GM21576 (cell line): ENCODE results near the gene RGS19.

ENCODE experiments used
- ATAC-seq: cut with Tn5 transposase; IDR thresholded peaks from one replicate; pipeline ENCODE4 v1.9.1; 2021; ENCODE audit warnings: mild to moderate bottlenecking, moderate library complexity; ENCODE audit not compliant: unreplicated experiment

RGS19 gene

GRCh38 chr20:64077876-64078551 is 1.3 kb downstream of the RGS19 start:
- no peak for ATAC-seq

DNA sequence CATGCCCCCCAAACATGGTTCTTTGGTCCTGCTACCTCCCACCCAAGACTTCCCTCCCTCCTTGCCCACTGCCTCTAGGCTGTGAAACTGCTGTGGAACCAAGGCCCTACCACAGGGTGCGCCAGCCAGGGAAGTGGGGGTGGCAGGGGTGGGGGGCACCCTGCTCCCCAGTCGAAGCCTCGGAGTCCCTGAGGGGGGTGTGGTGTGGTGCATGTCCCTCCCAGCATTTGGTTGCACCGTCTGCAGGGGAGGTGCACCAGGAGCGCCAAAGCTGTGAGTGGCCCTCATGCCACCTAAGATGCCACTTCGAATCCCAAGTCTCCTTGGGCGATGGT is 1.8 kb downstream of the RGS19 start:
- no peak for ATAC-seq

- no peak for ATAC-seq
Measured at GRCh38 chr20:64077094-64077493, 2.2 kb downstream of the RGS19 start.

- ATAC-seq, result no peak
Measured at GRCh38 chr20:64076061-64076997, 3.0 kb downstream of the RGS19 start.

- ATAC-seq, result no peak
Measured at GRCh38 chr20:64075556-64075955, 3.8 kb downstream of the RGS19 start.

DNA sequence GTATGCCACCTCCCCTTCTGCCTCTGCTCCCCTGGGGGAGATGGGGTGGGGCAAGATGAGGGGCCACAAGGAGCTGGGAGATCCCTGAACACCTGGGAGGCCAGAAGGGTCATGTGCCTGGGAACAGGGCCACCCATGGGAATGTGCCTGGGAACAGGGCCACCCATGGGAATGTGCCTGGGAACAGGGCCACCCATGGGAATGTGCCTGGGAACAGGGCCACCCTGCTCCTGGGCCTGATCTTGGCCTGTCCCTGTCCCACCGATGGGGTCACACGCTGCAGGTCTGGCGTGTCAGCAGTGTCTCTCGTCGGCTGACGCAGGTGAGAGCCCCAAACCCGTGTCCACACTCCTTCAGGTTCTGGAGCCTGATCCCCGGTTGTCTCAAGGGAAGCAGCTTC is 4.4 kb downstream of the RGS19 start:
- no peak for ATAC-seq

GRCh38 chr20:64074184-64074789 is 5.0 kb downstream of the RGS19 start:
- no peak for ATAC-seq

GRCh38 chr20:64073476-64074183 is 5.7 kb downstream of the RGS19 start:
- no peak for ATAC-seq

DNA sequence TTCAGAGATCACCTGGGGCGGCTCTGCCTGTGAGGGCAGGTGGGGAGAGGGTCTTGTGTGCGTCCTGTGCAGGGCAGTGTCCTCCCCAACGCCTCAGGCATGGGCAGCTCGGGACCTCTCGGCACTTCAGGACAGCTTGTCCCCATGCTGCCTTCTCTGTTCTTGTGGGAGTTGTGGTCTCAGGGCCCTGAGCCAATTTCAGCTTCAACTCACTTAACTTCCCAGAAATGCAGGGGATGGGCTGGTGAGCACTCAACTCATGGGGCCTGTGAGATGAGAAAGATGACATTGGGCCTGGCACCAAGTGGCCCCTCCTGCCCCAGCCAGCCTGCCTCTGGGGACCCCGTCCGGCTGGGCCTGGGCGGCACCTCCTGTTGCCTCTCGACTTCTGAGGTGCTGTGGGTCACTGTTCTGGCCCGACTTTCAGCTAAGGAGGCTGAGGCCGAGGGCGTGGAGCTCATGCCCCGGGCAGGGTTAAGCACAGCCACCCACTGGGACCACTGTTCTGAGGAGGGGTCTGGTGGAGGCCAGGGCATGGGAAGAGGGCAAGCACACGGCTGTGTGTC is 6.7 kb downstream of the RGS19 start:
- ATAC-seq, result no peak

DNA sequence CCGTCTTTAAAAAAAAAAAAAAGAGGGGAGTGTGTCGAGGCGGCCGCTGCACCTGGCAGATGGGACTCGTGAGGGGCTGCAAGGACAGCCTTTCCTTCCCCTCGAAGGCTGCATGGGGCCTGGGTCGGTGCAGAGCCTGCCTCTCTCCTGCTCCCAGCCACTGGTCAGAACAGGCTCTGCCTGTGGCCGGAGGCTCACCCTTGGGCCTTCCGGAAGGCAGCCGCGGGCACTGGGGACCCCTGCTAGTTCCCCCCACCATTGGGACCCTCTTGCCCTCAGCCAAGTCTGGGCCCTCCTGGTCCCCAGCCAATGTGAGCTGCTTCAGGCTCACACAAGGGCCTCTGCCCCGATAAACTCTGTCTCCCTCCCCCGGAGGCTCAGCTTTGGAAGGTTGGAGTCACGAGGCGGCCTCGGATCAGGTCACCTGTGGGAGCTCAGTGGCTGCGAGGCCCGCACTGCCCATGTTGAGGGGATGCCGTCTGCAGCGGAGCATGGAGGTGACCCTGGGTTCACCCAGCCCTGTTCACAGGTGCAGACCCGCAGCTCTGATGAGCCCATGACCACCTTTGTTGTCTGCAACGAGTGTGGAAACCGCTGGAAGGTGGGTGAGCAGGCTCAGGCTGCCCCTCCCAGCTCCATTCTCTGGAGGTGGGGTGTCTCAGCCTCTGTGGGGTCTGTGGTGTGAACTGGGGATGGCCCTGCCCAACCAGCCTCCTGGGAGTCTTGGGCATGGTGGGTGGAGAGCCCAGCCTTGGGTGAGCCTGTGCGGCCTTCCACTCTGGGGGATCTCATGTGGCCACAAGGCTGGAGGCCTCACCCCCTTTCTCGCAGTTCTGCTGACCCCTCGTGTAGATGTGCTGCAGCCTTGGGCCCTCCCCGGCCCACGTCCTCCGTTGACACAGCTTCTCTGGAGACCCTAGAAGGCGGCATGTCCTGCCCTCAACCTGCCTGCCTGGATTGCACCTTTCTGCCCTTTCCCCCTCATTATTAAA is 7.7 kb downstream of the RGS19 start:
- no peak for ATAC-seq

DNA sequence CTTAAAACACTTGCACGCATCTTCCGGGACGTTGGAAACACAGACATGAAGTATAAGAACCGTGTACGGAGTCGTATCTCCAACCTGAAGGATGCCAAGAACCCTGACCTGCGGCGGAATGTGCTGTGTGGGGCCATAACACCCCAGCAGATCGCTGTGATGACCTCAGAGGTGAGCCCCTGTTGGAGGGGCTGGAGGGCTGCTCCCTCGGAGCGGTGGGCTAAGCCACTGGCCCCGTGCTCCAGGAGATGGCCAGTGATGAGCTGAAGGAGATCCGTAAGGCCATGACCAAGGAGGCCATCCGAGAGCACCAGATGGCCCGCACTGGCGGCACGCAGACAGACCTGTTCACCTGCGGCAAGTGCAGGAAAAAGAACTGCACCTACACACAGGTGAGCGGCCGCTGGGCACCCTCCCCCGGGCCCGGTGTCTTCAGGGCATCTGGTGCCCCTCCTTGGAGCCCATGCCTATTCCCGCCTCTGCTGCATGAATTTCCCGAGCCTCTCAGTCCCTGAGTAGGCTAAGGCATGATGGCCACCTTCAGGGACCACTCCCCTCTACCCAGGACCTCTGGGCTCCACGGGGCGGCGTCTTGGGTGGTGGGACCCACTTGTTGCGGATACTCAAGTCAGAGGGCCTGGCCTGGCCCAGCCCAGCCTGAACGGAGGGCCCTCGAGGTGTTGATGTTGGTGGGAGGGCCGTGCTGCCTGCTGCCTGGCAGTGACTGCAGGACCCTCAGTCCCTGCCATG is 8.9 kb downstream of the RGS19 start:
- no peak for ATAC-seq

- ATAC-seq, result no peak
Measured at GRCh38 chr20:64069614-64070243, 9.6 kb downstream of the RGS19 start.

- no peak for ATAC-seq
Measured at GRCh38 chr20:64069209-64069613, 10.1 kb downstream of the RGS19 start.

GRCh38 chr20:64068386-64069208 is 10.7 kb downstream of the RGS19 start:
- no peak for ATAC-seq

GRCh38 chr20:64067733-64068307 is 11.5 kb downstream of the RGS19 start:
- ATAC-seq, result no peak

DNA sequence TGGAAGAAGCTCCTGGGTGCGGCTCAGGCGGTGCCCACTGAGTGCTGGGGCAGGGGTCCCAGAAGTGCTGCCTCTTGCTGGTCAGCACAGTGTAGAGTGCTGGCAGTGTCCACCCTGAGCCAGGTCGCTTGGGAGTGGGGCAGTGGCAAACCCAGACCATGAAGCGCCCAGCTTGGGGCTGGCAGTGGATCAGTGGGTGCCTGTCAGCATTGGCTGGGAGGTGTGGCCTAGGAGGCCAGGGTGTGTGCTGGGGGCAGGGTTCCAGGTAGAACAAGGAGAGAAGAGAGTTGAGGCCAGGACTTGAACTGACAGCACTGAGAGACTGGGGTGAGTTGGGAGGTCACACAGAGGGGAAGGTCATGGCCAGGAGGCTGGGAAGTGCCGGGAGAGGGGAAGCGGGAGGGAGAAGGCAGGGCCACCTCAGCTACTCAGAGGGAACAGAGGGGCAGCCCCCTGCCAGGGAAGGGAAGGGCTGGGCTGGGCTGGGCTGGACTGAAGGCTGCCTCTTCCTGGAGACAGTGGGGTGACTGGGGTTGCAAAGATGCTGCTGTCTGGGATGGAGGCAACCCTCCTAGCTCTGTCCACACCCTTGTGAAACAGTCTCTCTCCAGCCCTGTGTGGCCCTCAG is 12.2 kb downstream of the RGS19 start:
- ATAC-seq, result no peak

DNA sequence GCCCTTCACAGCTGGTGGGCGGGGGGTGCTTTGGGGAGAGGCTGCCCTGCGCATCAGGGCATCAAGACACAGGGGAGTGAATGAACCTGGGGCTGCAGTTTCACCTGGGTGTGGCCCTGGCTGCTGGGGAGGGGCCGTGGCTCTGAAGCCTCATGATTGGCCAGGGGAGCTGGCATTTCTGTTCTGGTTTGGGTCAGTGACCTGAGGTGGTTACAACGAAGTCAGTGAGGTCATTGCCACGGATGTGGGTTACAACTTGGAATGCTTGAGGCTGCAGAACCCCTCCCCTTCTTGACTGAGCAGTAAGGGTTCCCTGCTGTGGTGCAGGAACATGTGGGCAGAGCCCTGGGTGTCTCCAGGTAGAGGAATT is 13.4 kb downstream of the RGS19 start:
- peak; percentile 54 for ATAC-seq
